ENCODE data around the gene SH2D3C. TPM values are rescaled to one million over a fixed set of nuclear protein-coding genes. Genes with fewer than 3 reads are reported as not detected.

The SH2D3C gene
- total and polyA plus RNA-seq, 9 of the 15 experiments (the other 6 are each of a cell fraction or from before 2014, with no cell fraction given), result 0.03 to 1.2 (median 0.22) TPM; not detected in 1

GRCh38 chr9:127741831-127742434 lies 36.5 kb downstream of the SH2D3C start (continued):
- TF ChIP-seq THAP12 (CRISPR knock-in tag; IDR thresholded peaks at IDR 0.05) (no peak), ZNF408 (CRISPR knock-in tag; IDR thresholded peaks at IDR 0.05; ENCODE audit: low read depth) (no peak), TBL1XR1 (IDR thresholded peaks at IDR 0.05; ENCODE audit: low read length in 2 of 2) (no peak), NFYB (IDR thresholded peaks at IDR 0.05; ENCODE audit: extremely low read depth, insufficient read length) (peak; percentile 93), MECOM (CRISPR knock-in tag; IDR thresholded peaks at IDR 0.05) (no peak), FOXO4 (CRISPR knock-in tag; IDR thresholded peaks at IDR 0.05) (no peak), CHCHD3 (CRISPR knock-in tag; IDR thresholded peaks at IDR 0.05) (no peak), HDAC8 (tag; IDR thresholded peaks at IDR 0.05) (no peak), CBFB (CRISPR knock-in tag; IDR thresholded peaks at IDR 0.05) (no peak), ETV5 (CRISPR knock-in tag; IDR thresholded peaks at IDR 0.05; ENCODE audit: low read depth) (no peak), HSF4 (CRISPR knock-in tag; IDR thresholded peaks at IDR 0.05; ENCODE audit: borderline replicate concordance) (no peak), MTA3 (IDR thresholded peaks at IDR 0.05; ENCODE audit: borderline replicate concordance) (no peak), ARID4B (CRISPR knock-in tag; IDR thresholded peaks at IDR 0.05) (no peak; the same call in 1 of the 2 replicates), PCBP1 (IDR thresholded peaks at IDR 0.05; ENCODE audit: low read depth, low read length, poor library complexity, severe bottlenecking) (peak; percentile 48), ZNF316 (IDR thresholded peaks at IDR 0.05) (peak; percentile 99), ZNF274 (IDR thresholded peaks at IDR 0.05; ENCODE audit: borderline replicate concordance, low read depth, low read length) (no peak), RUNX1 (IDR thresholded peaks at IDR 0.05; ENCODE audit: low read depth) (no peak), PKNOX1 (IDR thresholded peaks at IDR 0.05) (peak; percentile 94), RBM15 (IDR thresholded peaks at IDR 0.05; ENCODE audit: insufficient read depth, low read length) (no peak), FOXJ3 (CRISPR knock-in tag; IDR thresholded peaks at IDR 0.05) (no peak)

Data from K562 (cell line).